NCI-H1105 (cell line): ENCODE results near the gene COG5.
A peak's percentile ranks its signal among the peaks of the same experiment; 100 is the strongest.
"Not testable (repeated sequence)": the region's sequence is repeated elsewhere in the genome, so short reads cannot be mapped to it uniquely, and the experiment has no call there.

ENCODE experiments used
- DNase-seq: peaks from one replicate; lab custom pipeline; 2025; lab: John Stamatoyannopoulos, UW

The COG5 gene

DNA sequence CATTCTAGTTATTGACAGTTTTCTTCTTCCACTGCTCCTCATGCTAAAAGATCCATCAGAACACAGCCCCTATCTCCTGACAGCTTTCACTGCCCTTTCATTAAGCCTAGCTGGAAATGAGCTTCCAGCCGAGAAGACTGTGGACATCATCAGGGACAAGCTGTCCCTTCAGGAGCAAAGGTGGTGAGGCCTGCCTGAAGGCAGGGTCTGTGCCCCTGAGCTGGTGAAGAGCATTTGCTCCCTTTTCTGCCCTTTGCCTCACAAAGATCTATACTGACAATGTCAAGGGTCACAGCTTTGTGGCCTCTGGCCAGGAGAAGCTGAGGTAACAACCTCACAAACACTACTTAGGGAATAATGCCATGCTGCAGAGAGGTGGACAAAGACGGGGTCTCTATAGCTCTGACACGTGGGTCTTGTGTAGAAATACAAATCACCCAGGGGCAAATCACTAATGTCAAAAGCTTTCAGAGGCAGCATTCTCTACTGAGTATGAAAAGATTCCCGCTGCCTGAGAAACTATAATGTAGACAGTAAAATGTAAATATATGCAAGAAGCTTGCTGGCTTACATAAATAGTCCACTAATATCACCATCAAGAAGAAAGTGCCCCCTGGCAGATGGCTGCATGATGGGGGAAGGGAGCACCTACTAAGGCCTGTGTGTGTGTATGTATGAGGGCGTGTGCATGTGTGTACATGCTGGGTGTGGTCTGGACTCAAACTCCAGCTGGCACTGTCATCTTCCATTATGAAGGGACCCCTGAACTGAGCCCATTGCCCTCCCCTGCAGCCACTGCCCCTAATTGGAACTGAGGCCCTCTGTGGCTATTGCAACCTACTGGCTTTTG, 339.1 kb downstream of the COG5 start:
- no peak for DNase-seq

GRCh38 chr7:107220806-107221205, 342.9 kb downstream of the COG5 start:
- DNase-seq = not testable (repeated sequence)

- no peak for DNase-seq
Measured at GRCh38 chr7:107220356-107220755, 343.4 kb downstream of the COG5 start.

DNA sequence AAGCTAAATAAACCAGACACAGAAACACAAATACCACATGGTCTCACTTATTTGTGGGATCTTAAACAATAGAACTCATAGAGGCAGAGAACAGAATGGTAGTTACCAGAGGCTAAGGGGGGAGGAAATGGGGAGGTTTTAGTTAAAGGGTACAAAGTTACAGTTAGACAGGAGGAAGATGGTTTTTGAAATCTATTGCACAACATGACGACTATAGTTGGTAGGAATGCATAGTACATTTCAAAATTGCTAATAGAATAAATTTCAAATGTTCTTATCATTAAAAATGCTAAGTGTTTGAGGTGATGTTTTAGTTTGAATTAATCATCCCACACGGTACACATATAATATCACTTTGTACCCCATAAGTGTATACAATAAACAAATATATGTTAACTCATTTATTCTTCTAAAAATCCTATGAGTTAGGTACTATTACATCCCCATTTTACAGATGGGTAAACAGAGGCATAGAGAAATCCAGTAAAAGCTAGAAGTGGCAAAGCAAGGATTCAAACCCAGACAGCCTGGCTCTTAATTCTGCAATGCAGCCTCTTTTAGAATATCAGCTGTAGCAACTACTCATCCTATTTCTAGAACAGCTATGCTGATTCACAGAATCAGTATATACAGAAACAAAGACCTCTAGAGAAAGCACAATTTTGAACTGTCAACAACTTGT, 344.0 kb downstream of the COG5 start:
- no peak for DNase-seq

DNA sequence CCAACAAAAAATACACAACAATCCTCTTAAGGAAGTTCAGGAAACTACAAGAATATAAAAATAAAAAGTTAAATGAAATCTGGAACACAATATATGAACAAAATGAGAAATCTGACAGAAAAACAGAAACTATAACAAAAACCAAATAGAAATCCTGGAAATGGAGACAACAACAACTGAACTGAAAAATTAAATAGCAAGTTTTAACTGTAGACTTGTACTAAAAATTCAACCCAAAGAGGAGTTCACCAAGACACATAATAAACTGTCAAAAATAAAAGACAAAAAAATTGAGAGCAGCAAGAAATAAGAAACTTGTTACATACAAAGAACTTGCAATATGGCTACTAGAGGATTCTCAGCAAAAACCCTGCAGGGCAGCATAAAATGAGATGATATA, 349.8 kb downstream of the COG5 start:
- DNase-seq = no peak

DNA sequence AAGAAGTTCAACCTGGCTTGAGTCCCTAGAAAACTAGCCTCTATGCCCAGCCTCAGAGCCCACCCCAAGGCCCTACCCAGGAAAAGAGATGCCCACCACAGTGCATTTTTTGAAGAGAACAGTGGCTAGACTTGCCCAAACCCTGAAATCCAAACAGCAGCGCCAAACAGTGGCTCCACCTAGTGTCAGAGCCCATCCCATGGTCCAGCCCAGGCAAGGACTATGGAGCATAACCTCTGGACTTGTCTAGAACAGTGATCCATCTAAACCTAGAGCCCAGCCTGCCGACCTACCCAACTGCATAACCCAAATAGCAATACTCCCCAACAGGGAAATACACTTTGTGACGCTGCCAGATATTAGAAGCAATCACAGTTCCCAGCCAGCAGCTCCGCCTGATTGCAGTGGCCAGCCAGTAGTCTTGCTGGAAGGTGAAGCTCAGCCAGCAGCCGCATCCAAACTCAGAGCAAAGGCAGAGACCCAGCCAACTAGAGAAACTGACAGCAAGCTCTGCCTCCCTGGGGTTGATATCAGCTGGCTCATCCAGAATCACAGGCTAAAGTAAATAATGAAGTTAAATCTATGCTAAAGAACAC, 350.4 kb downstream of the COG5 start:
- no peak for DNase-seq

GRCh38 chr7:107212725-107213124, 351.0 kb downstream of the COG5 start:
- no peak for DNase-seq

- no peak for DNase-seq
Measured at GRCh38 chr7:107210400-107210799, 353.3 kb downstream of the COG5 start.

- DNase-seq = no peak
Measured at GRCh38 chr7:107209565-107209964, 354.2 kb downstream of the COG5 start.

DNA sequence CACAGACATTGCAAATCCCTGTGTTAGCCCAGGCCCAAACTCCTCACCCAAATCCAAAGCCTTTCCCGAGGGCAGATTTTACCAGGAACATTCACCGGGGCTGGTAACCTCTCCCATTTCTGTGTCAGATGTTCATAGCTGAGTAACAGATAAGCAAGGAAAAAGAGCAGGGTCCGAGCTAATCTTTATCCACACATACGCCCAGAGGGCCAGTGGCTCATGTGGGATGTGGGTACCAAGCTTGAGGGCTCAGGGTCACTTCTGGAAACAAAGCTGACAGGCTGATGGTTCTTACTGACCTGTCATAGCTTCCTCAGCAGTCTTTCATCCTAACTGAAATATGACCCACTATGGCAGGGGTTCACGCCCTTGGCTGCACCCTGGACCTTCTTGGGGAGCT, 355.2 kb downstream of the COG5 start:
- no peak for DNase-seq

DNA sequence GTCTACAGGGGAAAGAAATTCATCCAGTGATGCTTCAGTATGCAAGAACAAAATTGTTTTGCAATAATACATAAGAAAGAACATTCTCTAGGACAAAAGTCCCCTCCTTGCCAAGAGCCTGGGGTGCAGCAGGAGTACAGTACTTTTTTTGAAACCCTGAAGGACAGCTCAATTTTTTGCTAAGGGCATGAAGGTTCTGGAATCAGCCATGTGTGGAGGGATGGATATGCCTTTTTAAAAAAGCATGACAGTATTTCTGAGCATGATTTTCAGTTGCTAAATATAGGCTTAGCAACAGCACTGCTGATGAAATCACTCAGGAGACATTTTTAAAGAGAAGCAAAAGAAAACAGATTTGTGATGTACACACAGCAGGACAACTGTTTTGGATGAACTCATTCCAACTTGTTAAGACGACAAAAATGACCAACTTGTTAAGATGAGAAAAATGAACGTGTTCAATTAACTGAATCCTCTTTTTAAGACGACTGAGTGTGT, 355.6 kb downstream of the COG5 start:
- no peak for DNase-seq

- DNase-seq = no peak
Measured at GRCh38 chr7:107207459-107207858, 356.3 kb downstream of the COG5 start.

DNA sequence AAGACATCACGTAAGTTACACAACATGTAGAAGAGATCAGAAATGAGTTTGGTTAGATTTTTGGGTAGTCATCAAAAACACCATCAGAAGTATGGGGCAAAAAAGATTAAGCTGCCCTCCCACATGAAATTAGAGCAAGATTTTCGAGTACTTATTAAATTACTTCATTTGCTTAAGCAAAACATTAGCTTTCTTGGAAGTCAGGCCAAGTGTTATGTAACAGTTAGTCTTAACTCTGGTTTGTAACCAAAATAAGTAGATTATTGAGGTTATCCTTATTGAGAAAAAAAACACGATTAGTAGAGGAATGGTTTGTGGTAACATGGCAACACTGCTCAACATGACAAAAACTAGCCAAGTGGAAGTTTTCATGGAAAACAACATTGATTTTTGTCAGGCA, 357.0 kb downstream of the COG5 start:
- DNase-seq = no peak

DNA sequence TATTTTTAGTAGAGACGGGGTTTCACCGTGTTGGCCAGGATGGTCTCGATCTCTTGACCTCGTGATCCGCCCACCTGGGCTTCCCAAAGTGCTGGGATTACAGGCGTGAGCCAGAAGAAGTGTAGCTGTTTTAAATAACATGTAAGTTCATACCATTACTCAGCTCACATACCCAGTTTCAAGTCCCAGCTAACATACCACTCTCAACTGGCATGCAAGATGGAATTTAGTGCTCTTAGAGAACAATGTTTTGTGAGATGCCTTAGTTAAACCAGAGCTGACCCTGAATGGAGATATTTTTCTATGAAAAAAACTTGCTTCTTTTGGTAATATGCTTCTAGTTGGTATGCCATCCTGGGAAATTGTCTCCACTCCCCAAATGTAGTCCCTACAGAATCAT, 357.6 kb downstream of the COG5 start:
- DNase-seq = no peak

DNA sequence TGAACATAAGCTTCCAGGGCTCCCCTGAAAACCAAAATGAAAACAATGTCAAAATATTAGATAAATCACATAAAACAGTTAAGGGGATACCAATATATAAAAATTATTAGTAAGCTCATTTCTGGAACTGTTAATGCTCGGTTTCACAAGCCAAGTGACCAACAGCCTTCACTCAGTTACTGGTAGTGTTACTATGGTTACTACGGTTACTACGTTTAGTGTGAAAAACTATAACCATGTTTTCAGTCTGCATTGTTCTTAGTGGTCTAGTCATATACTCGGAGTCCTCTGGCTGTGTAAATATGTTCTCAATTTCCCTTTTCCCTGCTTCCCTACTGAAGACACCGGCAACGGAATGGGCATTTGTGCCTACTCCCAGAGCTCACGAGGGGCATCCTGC, 360.1 kb downstream of the COG5 start:
- no peak for DNase-seq

GRCh38 chr7:107201795-107202450, 361.8 kb downstream of the COG5 start:
- DNase-seq = peak; percentile 73

DNA sequence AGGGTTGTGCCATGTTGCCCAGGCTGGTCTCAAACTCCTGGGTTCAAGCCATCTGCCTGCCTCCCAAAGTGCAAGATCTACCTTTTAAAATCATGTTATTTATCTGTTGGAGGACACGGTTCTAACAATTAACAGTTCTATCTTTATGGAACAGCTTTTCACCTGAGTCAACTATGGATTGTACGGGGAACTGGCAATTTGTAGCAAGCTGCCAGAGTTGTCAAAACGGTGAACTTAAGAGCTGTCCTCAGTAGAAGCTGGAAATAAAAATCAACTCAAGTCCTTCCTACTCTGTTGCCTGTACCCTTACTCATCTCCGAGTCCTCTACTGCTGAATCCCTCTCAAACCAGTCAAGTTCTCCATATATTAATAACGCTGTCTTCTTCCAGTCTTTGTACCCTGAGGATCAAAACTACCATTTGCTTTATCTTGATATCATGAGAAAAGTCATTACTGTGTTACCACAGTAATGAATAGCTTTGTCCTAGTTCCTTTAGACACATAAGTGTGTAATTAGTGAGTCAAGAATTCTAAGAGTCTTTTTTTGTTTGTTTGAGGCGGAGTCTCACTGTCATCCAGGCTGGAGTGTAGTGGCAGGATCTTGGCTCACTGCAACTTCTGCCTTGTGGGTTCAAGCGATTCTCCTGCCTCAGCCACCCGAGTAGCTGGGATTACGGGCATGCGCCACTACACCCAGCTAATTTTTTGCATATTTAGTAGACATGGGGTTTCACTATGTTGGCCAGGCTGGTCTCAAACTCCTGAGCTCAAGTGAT, 366.7 kb downstream of the COG5 start:
- DNase-seq = no peak

DNA sequence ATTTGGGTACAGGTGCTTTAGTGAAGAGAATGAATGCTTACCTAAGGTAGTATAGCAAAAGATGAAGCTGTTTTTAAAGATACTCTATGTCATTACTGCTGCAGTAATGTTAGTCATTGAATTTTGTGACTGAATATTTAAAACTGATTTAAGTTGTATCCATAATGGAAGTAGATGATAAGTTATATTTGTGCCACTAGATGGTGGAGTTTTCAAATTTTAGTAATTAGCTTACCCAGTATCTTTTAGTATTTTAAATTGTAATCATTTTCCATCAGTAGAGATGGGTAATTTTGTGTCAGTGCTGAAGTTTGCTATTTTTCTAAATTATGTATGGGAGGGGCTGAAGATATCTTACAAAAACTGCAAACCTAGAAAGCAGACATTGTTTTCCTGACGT, 369.7 kb downstream of the COG5 start:
- no peak for DNase-seq

- DNase-seq = no peak
Measured at GRCh38 chr7:107190090-107190489, 373.6 kb downstream of the COG5 start.

- DNase-seq = no peak
Measured at GRCh38 chr7:107187774-107188173, 375.9 kb downstream of the COG5 start.

- no peak for DNase-seq
Measured at GRCh38 chr7:107186240-107186639, 377.5 kb downstream of the COG5 start.

- no peak for DNase-seq
Measured at GRCh38 chr7:107185716-107186115, 378.0 kb downstream of the COG5 start.
